GM23338 (cell line): ENCODE data around the gene USP36. TPM values are rescaled to one million over a fixed set of nuclear protein-coding genes. Genes with fewer than 3 reads are reported as not detected.

Experiments used
- ATAC-seq: fragments of 200-7000 bp; cut with Tn5 transposase; 3 replicates; pipeline ENCODE4 v1.9.1; 2020
- DNase-seq: peaks from one replicate; pipeline ENCODE4 v3.0.0-alpha.2; 2015; ENCODE audit warnings: low spot score
- H2AFZ ChIP-seq: fragments of 200-600 bp; sonication (generic); 2 replicates; pipeline ENCODE4 v1.8.0; 2016; ENCODE audit warnings: antibody characterized with exemption, mild to moderate bottlenecking, moderate library complexity
- H3F3A ChIP-seq: fragments of 200-600 bp; sonication (generic); replicated peaks from 2 replicates; pipeline ENCODE4 v1.8.0; 2017; ENCODE audit warnings: antibody characterized with exemption, mixed run types, low read depth
- H3K27ac ChIP-seq: fragments of 200-600 bp; sonication (generic); 2 replicates; pipeline ENCODE4 v1.6.1; 2016; ENCODE audit warnings: low read depth
- H3K27me3 ChIP-seq: fragments of 200-600 bp; sonication (generic); 2 replicates; pipeline ENCODE4 v1.8.0; 2016; ENCODE audit warnings: mild to moderate bottlenecking, mixed run types, moderate library complexity; ENCODE audit not compliant: insufficient read depth
- H3K36me3 ChIP-seq: fragments of 200-600 bp; sonication (generic); 2 replicates; pipeline ENCODE4 v1.8.0; 2016; ENCODE audit warnings: mild to moderate bottlenecking; ENCODE audit not compliant: insufficient read depth
- H3K4me1 ChIP-seq: fragments of 200-600 bp; sonication (generic); 2 replicates; pipeline ENCODE4 v1.8.0; 2016; ENCODE audit warnings: mild to moderate bottlenecking, moderate library complexity; ENCODE audit not compliant: insufficient read depth
- H3K4me2 ChIP-seq: fragments of 200-600 bp; sonication (generic); 2 replicates; pipeline ENCODE4 v1.7.1; 2017; ENCODE audit warnings: mixed run types
- H3K4me3 ChIP-seq: fragments of 200-600 bp; sonication (generic); 2 replicates; pipeline ENCODE4 v1.6.1; 2016; ENCODE audit warnings: mixed run types
- H3K79me2 ChIP-seq: fragments of 200-600 bp; sonication (generic); replicated peaks from 2 replicates; pipeline ENCODE4 v1.8.0; 2017; ENCODE audit warnings: mild to moderate bottlenecking; ENCODE audit not compliant: insufficient read depth
- H3K9me2 ChIP-seq: fragments of 200-600 bp; sonication (generic); 2 replicates; pipeline ENCODE4 v1.8.0; 2017; ENCODE audit not compliant: insufficient read depth
- H4K20me1 ChIP-seq: fragments of 200-600 bp; sonication (generic); replicated peaks from 2 replicates; pipeline ENCODE4 v1.8.0; 2017; ENCODE audit warnings: mild to moderate bottlenecking; ENCODE audit not compliant: insufficient read depth
- H3K27ac Mint-ChIP-seq: 2 replicates; pipeline ENCODE4 v1.8.0; 2020; ENCODE audit warnings: inconsistent platforms, mild to moderate bottlenecking, moderate library complexity, mixed read lengths
- H3K27me3 Mint-ChIP-seq: 3 replicates; pipeline ENCODE4 v1.8.0; 2022; ENCODE audit warnings: low read depth, mild to moderate bottlenecking, moderate library complexity, mixed read lengths, inconsistent platforms; ENCODE audit not compliant: insufficient read depth, poor library complexity
- H3K36me3 Mint-ChIP-seq: 3 replicates; pipeline ENCODE4 v1.8.0; 2021; ENCODE audit warnings: low read depth, mild to moderate bottlenecking, inconsistent platforms, moderate library complexity, mixed read lengths
- H3K4me1 Mint-ChIP-seq: 3 replicates; pipeline ENCODE4 v1.8.0; 2020; ENCODE audit warnings: mild to moderate bottlenecking, inconsistent platforms, mixed read lengths
- H3K4me3 Mint-ChIP-seq: 3 replicates; pipeline ENCODE4 v1.8.0; 2021; ENCODE audit warnings: moderate library complexity, mild to moderate bottlenecking, inconsistent platforms, mixed read lengths
- H3K9me3 Mint-ChIP-seq: 3 replicates; pipeline ENCODE4 v1.8.0; 2020; ENCODE audit warnings: moderate library complexity, mild to moderate bottlenecking, inconsistent platforms, mixed read lengths
- CREB1 ChIP-seq: fragments of 250-450 bp; sonication (Bioruptor Pico); IDR thresholded peaks from 2 replicates; pipeline ENCODE4 v1.5.0; 2020; ENCODE audit warnings: low read depth, mild to moderate bottlenecking, moderate library complexity
- ETS1 ChIP-seq: IDR thresholded peaks from 2 replicates; pipeline ENCODE4 v1.6.1; 2016; ENCODE audit warnings: antibody characterized with exemption
- EZH2phosphoT487 ChIP-seq: fragments of 200-600 bp; sonication (generic); IDR thresholded peaks from one replicate; pipeline ENCODE4 v1.8.1; 2018; ENCODE audit warnings: antibody characterized with exemption; ENCODE audit not compliant: unreplicated experiment
- NANOG ChIP-seq: IDR thresholded peaks from 2 replicates; pipeline ENCODE4 v1.6.1; 2016; ENCODE audit warnings: antibody characterized with exemption, borderline replicate concordance
- STAT1 ChIP-seq: IDR thresholded peaks from one replicate; pipeline ENCODE4 v1.6.1; 2016; ENCODE audit warnings: antibody characterized with exemption; ENCODE audit not compliant: unreplicated experiment
- ZNF114 ChIP-seq: fragments of 250-450 bp; sonication (Bioruptor Pico); IDR thresholded peaks from 2 replicates; pipeline ENCODE4 v1.5.0; 2020; ENCODE audit warnings: mild to moderate bottlenecking, moderate library complexity
- ZNF331 ChIP-seq: fragments of 250-450 bp; sonication (Bioruptor Pico); IDR thresholded peaks from 2 replicates; pipeline ENCODE4 v1.5.0; 2020; ENCODE audit warnings: low read depth, mild to moderate bottlenecking, moderate library complexity
- polyA plus RNA-seq: library from polyadenylated mRNA; unstranded; fragments of >200 nt; fragmentation: Nextera tagmentation; extraction: Ambion mirVana; gene quantifications from 2 replicates; pipeline ENCODE4 v1.2.1, GENCODE V29; 2016
- total RNA-seq: library from RNA; depleted of rRNA; stranded (reverse); fragments of >200 nt; shearing (Covaris generic); gene quantifications from 2 replicates; pipeline ENCODE4 v1.2.3, GENCODE V29; 2014
- TF ChIP-seq, protein P1 (sequence below): IDR thresholded peaks from one replicate; pipeline ENCODE4 v1.6.1; 2018; ENCODE audit warnings: antibody characterized with exemption; ENCODE audit not compliant: unreplicated experiment
- TF ChIP-seq, protein P2 (sequence below): fragments of 250-450 bp; sonication (Bioruptor Pico); IDR thresholded peaks from 2 replicates; pipeline ENCODE4 v1.5.0; 2020; ENCODE audit warnings: mild to moderate bottlenecking, moderate library complexity

The USP36 gene
- total and polyA plus RNA-seq, 2 experiments from 2014 or later = 36.2 to 55.5 TPM

GRCh38 chr17:78797691-78798585, 42.7 kb downstream of the USP36 start:
- H3K4me1 ChIP-seq = no peaks in the 10 kb centered on the region
- H4K20me1 ChIP-seq = no peaks in the 10 kb centered on the region; the same call in 1 of the 2 replicates
- H3K4me1 Mint-ChIP-seq = no peaks in the 10 kb centered on the region
- no peak overlapping the region for H2AFZ ChIP-seq
- H3K27me3 Mint-ChIP-seq = peaks cover 6% of the 10 kb centered on the region
- no peaks in the 10 kb centered on the region for H3K27me3 ChIP-seq
- H3K36me3 ChIP-seq = peaks cover 27% of the 10 kb centered on the region
- no peaks in the 10 kb centered on the region for H3K9me3 Mint-ChIP-seq
- H3K4me2 ChIP-seq = no peak overlapping the region
- H3K4me3 Mint-ChIP-seq = no peak overlapping the region
- H3K9me2 ChIP-seq = no peaks in the 10 kb centered on the region
- ATAC-seq (no peak), DNase-seq (no peak)
- no peak overlapping the region for H3K27ac ChIP-seq
- no peak for TF ChIP-seq ZNF331 (CRISPR knock-in tag)
- H3F3A ChIP-seq = no peaks in the 10 kb centered on the region
- H3K4me3 ChIP-seq = no peak overlapping the region
- peaks cover 83% of the 10 kb centered on the region for H3K36me3 Mint-ChIP-seq
- no peaks in the 10 kb centered on the region for H3K79me2 ChIP-seq
- H3K27ac Mint-ChIP-seq = no peak overlapping the region

- Histone ChIP-seq H3K79me2 (no peaks in the 10 kb centered on the region), H3K36me3 (peaks cover 23% of the 10 kb centered on the region; the same call in 1 of the 2 replicates), H2AFZ (no peak overlapping the region), H3K4me2 (no peak overlapping the region), H3K27me3 (no peaks in the 10 kb centered on the region), H3K4me1 (no peaks in the 10 kb centered on the region), H4K20me1 (no peaks in the 10 kb centered on the region; the same call in 1 of the 2 replicates), H3F3A (no peaks in the 10 kb centered on the region), H3K27ac (no peak overlapping the region), H3K4me3 (no peak overlapping the region), H3K9me2 (no peaks in the 10 kb centered on the region)
- ATAC-seq (no peak), DNase-seq (no peak)
- H3K9me3 Mint-ChIP-seq = no peaks in the 10 kb centered on the region
- H3K4me1 Mint-ChIP-seq = no peaks in the 10 kb centered on the region
- peaks cover 6% of the 10 kb centered on the region for H3K27me3 Mint-ChIP-seq
- peaks cover 77% of the 10 kb centered on the region for H3K36me3 Mint-ChIP-seq
- H3K27ac Mint-ChIP-seq = no peak overlapping the region
- no peak overlapping the region for H3K4me3 Mint-ChIP-seq
- TF ChIP-seq CREB1 (CRISPR knock-in tag) (no peak), ETS1 (no peak), NANOG (no peak), EZH2phosphoT487 (no peak), STAT1 (no peak), ZNF331 (CRISPR knock-in tag) (no peak), ZNF114 (CRISPR knock-in tag) (no peak)
- TF ChIP-seq, protein P1, sequence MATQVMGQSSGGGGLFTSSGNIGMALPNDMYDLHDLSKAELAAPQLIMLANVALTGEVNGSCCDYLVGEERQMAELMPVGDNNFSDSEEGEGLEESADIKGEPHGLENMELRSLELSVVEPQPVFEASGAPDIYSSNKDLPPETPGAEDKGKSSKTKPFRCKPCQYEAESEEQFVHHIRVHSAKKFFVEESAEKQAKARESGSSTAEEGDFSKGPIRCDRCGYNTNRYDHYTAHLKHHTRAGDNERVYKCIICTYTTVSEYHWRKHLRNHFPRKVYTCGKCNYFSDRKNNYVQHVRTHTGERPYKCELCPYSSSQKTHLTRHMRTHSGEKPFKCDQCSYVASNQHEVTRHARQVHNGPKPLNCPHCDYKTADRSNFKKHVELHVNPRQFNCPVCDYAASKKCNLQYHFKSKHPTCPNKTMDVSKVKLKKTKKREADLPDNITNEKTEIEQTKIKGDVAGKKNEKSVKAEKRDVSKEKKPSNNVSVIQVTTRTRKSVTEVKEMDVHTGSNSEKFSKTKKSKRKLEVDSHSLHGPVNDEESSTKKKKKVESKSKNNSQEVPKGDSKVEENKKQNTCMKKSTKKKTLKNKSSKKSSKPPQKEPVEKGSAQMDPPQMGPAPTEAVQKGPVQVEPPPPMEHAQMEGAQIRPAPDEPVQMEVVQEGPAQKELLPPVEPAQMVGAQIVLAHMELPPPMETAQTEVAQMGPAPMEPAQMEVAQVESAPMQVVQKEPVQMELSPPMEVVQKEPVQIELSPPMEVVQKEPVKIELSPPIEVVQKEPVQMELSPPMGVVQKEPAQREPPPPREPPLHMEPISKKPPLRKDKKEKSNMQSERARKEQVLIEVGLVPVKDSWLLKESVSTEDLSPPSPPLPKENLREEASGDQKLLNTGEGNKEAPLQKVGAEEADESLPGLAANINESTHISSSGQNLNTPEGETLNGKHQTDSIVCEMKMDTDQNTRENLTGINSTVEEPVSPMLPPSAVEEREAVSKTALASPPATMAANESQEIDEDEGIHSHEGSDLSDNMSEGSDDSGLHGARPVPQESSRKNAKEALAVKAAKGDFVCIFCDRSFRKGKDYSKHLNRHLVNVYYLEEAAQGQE = no peak
- TF ChIP-seq, protein P2, sequence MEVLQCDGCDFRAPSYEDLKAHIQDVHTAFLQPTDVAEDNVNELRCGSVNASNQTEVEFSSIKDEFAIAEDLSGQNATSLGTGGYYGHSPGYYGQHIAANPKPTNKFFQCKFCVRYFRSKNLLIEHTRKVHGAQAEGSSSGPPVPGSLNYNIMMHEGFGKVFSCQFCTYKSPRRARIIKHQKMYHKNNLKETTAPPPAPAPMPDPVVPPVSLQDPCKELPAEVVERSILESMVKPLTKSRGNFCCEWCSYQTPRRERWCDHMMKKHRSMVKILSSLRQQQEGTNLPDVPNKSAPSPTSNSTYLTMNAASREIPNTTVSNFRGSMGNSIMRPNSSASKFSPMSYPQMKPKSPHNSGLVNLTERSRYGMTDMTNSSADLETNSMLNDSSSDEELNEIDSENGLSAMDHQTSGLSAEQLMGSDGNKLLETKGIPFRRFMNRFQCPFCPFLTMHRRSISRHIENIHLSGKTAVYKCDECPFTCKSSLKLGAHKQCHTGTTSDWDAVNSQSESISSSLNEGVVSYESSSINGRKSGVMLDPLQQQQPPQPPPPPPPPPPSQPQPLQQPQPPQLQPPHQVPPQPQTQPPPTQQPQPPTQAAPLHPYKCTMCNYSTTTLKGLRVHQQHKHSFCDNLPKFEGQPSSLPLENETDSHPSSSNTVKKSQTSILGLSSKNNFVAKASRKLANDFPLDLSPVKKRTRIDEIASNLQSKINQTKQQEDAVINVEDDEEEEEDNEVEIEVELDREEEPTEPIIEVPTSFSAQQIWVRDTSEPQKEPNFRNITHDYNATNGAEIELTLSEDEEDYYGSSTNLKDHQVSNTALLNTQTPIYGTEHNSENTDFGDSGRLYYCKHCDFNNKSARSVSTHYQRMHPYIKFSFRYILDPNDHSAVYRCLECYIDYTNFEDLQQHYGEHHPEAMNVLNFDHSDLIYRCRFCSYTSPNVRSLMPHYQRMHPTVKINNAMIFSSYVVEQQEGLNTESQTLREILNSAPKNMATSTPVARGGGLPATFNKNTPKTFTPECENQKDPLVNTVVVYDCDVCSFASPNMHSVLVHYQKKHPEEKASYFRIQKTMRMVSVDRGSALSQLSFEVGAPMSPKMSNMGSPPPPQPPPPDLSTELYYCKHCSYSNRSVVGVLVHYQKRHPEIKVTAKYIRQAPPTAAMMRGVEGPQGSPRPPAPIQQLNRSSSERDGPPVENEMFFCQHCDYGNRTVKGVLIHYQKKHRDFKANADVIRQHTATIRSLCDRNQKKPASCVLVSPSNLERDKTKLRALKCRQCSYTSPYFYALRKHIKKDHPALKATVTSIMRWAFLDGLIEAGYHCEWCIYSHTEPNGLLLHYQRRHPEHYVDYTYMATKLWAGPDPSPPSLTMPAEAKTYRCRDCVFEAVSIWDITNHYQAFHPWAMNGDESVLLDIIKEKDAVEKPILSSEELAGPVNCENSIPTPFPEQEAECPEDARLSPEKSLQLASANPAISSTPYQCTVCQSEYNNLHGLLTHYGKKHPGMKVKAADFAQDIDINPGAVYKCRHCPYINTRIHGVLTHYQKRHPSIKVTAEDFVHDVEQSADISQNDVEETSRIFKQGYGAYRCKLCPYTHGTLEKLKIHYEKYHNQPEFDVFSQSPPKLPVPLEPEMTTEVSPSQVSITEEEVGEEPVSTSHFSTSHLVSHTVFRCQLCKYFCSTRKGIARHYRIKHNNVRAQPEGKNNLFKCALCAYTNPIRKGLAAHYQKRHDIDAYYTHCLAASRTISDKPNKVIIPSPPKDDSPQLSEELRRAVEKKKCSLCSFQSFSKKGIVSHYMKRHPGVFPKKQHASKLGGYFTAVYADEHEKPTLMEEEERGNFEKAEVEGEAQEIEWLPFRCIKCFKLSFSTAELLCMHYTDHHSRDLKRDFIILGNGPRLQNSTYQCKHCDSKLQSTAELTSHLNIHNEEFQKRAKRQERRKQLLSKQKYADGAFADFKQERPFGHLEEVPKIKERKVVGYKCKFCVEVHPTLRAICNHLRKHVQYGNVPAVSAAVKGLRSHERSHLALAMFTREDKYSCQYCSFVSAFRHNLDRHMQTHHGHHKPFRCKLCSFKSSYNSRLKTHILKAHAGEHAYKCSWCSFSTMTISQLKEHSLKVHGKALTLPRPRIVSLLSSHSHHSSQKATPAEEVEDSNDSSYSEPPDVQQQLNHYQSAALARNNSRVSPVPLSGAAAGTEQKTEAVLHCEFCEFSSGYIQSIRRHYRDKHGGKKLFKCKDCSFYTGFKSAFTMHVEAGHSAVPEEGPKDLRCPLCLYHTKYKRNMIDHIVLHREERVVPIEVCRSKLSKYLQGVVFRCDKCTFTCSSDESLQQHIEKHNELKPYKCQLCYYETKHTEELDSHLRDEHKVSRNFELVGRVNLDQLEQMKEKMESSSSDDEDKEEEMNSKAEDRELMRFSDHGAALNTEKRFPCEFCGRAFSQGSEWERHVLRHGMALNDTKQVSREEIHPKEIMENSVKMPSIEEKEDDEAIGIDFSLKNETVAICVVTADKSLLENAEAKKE (CRISPR knock-in tag) = no peak
Measured at GRCh38 chr17:78797213-78797612, 43.4 kb downstream of the USP36 start.
